HG02571 (cell line): Measurements from ENCODE around the gene MYBBP1A.
"Not testable (repeated sequence)": the region's sequence is repeated elsewhere in the genome, so short reads cannot be mapped to it uniquely, and the experiment has no call there.

Source experiments
- ATAC-seq: cut with Tn5 transposase; IDR thresholded peaks from one replicate; pipeline ENCODE4 v1.9.1; 2021; ENCODE audit warnings: mild to moderate bottlenecking, moderate library complexity; ENCODE audit not compliant: unreplicated experiment

MYBBP1A gene

GRCh38 chr17:4554997-4555799, at the start of gene MYBBP1A:
Gene MYBBP1A (minus strand): TSS chr17:4555384. CDS start chr17:4555324, 60 bp downstream.
- peak; percentile 77 for ATAC-seq

GRCh38 chr17:4604736-4605135, 49.6 kb upstream of the MYBBP1A start:
- ATAC-seq: not testable (repeated sequence)

- no peak for ATAC-seq
Observed at GRCh38 chr17:4604111-4604644, 49.0 kb upstream of the MYBBP1A start.

GRCh38 chr17:4602041-4602440, 46.9 kb upstream of the MYBBP1A start:
- ATAC-seq: no peak

- ATAC-seq: no peak
Observed at GRCh38 chr17:4601326-4601725, 46.1 kb upstream of the MYBBP1A start.

GRCh38 chr17:4600563-4600962, 45.4 kb upstream of the MYBBP1A start:
- ATAC-seq: no peak

- no peak for ATAC-seq
Observed at GRCh38 chr17:4599505-4600281, 44.5 kb upstream of the MYBBP1A start.

GRCh38 chr17:4598776-4599504, 43.8 kb upstream of the MYBBP1A start:
- no peak for ATAC-seq

GRCh38 chr17:4597975-4598374, 42.8 kb upstream of the MYBBP1A start:
- no peak for ATAC-seq

GRCh38 chr17:4596636-4597380, 41.6 kb upstream of the MYBBP1A start:
- no peak for ATAC-seq

- not testable (repeated sequence) for ATAC-seq
Observed at GRCh38 chr17:4595685-4596342, 40.6 kb upstream of the MYBBP1A start.

- ATAC-seq: no peak
Observed at GRCh38 chr17:4594931-4595684, 39.9 kb upstream of the MYBBP1A start.

GRCh38 chr17:4594406-4594805, 39.2 kb upstream of the MYBBP1A start:
- no peak for ATAC-seq

- no peak for ATAC-seq
Observed at GRCh38 chr17:4593021-4593421, 37.8 kb upstream of the MYBBP1A start.

GRCh38 chr17:4592240-4593005, 37.2 kb upstream of the MYBBP1A start:
- no peak for ATAC-seq

- no peak for ATAC-seq
Observed at GRCh38 chr17:4591529-4591928, 36.3 kb upstream of the MYBBP1A start.

- ATAC-seq: no peak
Observed at GRCh38 chr17:4590981-4591453, 35.8 kb upstream of the MYBBP1A start.

GRCh38 chr17:4590042-4590441, 34.9 kb upstream of the MYBBP1A start:
- ATAC-seq: not testable (repeated sequence)
